HEK293 (cell line): ENCODE data around the gene BIRC3.

Experiments used
- CTCF ChIA-PET: fragments of 350-600 bp; formaldehyde crosslinking; extraction: SDS; loops from one replicate; lab custom pipeline; 2021; ENCODE audit warnings: antibody characterized with exemption; lab: Yijun Ruan, JAX
- POLR2A ChIA-PET: fragments of 300-600 bp; formaldehyde crosslinking; extraction: SDS; loops from one replicate; lab custom pipeline; 2020; ENCODE audit warnings: antibody characterized with exemption, inconsistent platforms; lab: Yijun Ruan, JAX
- H3K27ac ChIP-seq: fragments of 200-500 bp; sonication (Bioruptor generic); 2 replicates; pipeline ENCODE4 v1.5.1; 2014; ENCODE audit warnings: low read depth, low read length, control low read depth, inconsistent platforms; ENCODE audit errors: extremely low read depth
- H3K36me3 ChIP-seq, 2 experiments: fragments of 200-500 bp in 1 of 2; sonication (Bioruptor generic) in 1 of 2; 1 replicate in 1 of 2; 2 replicates in 1 of 2; pipeline ENCODE4 v1.5.1; 2014 to 2017; ENCODE audit warnings: inconsistent platforms in 2 of 2, low read length in 2 of 2; ENCODE audit not compliant: control insufficient read depth in 2 of 2, insufficient read depth in 1 of 2
- H3K4me1 ChIP-seq: fragments of 200-500 bp; sonication (Bioruptor generic); 2 replicates; pipeline ENCODE4 v1.5.1; 2014; ENCODE audit warnings: mild to moderate bottlenecking, low read length, inconsistent platforms; ENCODE audit not compliant: control insufficient read depth, insufficient read depth
- H3K4me3 ChIP-seq: 2 replicates; pipeline ENCODE4 v1.5.1; 2011; ENCODE audit warnings: low read depth, mild to moderate bottlenecking, control low read depth, low read length, moderate library complexity
- H3K9me3 ChIP-seq: fragments of 200-500 bp; sonication (Bioruptor generic); 2 replicates; pipeline ENCODE4 v1.5.1; 2014; ENCODE audit warnings: low read depth, low read length, inconsistent platforms; ENCODE audit not compliant: control insufficient read depth, insufficient read depth
- ATF2 ChIP-seq: fragments of 450-650 bp; formaldehyde crosslinking; IDR thresholded peaks from 2 replicates; pipeline ENCODE4 v1.5.1; 2016; ENCODE audit warnings: missing biosample characterization, missing genetic modification characterization, low read depth
- FEZF1 ChIP-seq: fragments of 450-650 bp; formaldehyde crosslinking; IDR thresholded peaks from 2 replicates; pipeline ENCODE4 v1.5.1; 2016; ENCODE audit warnings: missing biosample characterization, missing genetic modification characterization
- GFI1B ChIP-seq: fragments of 450-650 bp; formaldehyde crosslinking; IDR thresholded peaks from 2 replicates; pipeline ENCODE4 v1.5.1; 2016; ENCODE audit warnings: missing biosample characterization, missing genetic modification characterization
- HOXC10 ChIP-seq: sonication (generic); formaldehyde crosslinking; IDR thresholded peaks from 2 replicates; pipeline ENCODE4 v1.8.1; 2023; ENCODE audit warnings: mild to moderate bottlenecking, missing genetic modification reagents
- KLF10 ChIP-seq: fragments of 450-650 bp; IDR thresholded peaks from 2 replicates; pipeline ENCODE4 v1.5.1; 2018; ENCODE audit warnings: missing biosample characterization, mild to moderate bottlenecking, missing genetic modification characterization
- KLF17 ChIP-seq: fragments of 450-650 bp; formaldehyde crosslinking; IDR thresholded peaks from 2 replicates; pipeline ENCODE4 v1.5.1; 2016; ENCODE audit warnings: missing biosample characterization, missing genetic modification characterization
- PRDM1 ChIP-seq: fragments of 450-650 bp; formaldehyde crosslinking; IDR thresholded peaks from 2 replicates; pipeline ENCODE4; 2016; ENCODE audit warnings: missing biosample characterization, missing genetic modification characterization
- ZBTB11 ChIP-seq: fragments of 450-650 bp; formaldehyde crosslinking; conservative IDR thresholded peaks from 2 replicates; pipeline ENCODE4 v1.5.1; 2016; ENCODE audit warnings: low read depth, missing biosample characterization, missing genetic modification characterization
- ZBTB21 ChIP-seq: fragments of 450-650 bp; formaldehyde crosslinking; IDR thresholded peaks from 2 replicates; pipeline ENCODE4 v1.5.1; 2017; ENCODE audit warnings: missing biosample characterization, missing genetic modification characterization
- ZBTB26 ChIP-seq: fragments of 450-650 bp; formaldehyde crosslinking; optimal IDR thresholded peaks from 2 replicates; pipeline ENCODE3; 2016; ENCODE audit warnings: missing biosample characterization, mild to moderate bottlenecking, missing genetic modification characterization
- ZBTB44 ChIP-seq: fragments of 450-650 bp; IDR thresholded peaks from 2 replicates; pipeline ENCODE4 v1.5.1; 2018; ENCODE audit warnings: missing biosample characterization, mild to moderate bottlenecking, missing genetic modification characterization
- ZFP3 ChIP-seq: fragments of 450-650 bp; formaldehyde crosslinking; IDR thresholded peaks from 2 replicates; pipeline ENCODE4 v1.5.1; 2016; ENCODE audit warnings: low read depth, missing biosample characterization, missing genetic modification characterization
- ZNF133 ChIP-seq: fragments of 450-650 bp; formaldehyde crosslinking; IDR thresholded peaks from 2 replicates; pipeline ENCODE4 v1.5.1; 2016; ENCODE audit warnings: missing biosample characterization, missing genetic modification characterization
- ZNF155 ChIP-seq: fragments of 450-650 bp; formaldehyde crosslinking; IDR thresholded peaks from 2 replicates; pipeline ENCODE4 v1.5.1; 2016; ENCODE audit warnings: missing biosample characterization, missing genetic modification characterization
- ZNF169 ChIP-seq: fragments of 450-650 bp; formaldehyde crosslinking; IDR thresholded peaks from 2 replicates; pipeline ENCODE4 v1.5.1; 2016; ENCODE audit warnings: missing biosample characterization, missing genetic modification characterization
- ZNF394 ChIP-seq: fragments of 450-650 bp; formaldehyde crosslinking; IDR thresholded peaks from 2 replicates; pipeline ENCODE4 v1.5.1; 2016; ENCODE audit warnings: missing biosample characterization, missing genetic modification characterization, mild to moderate bottlenecking, moderate library complexity, borderline replicate concordance
- ZNF449 ChIP-seq: fragments of 450-650 bp; formaldehyde crosslinking; IDR thresholded peaks from 2 replicates; pipeline ENCODE4 v1.5.1; 2017; ENCODE audit warnings: missing biosample characterization, mild to moderate bottlenecking, missing genetic modification characterization, moderate library complexity
- ZNF548 ChIP-seq: fragments of 450-650 bp; formaldehyde crosslinking; IDR thresholded peaks from 2 replicates; pipeline ENCODE4 v1.5.1; 2016; ENCODE audit warnings: missing biosample characterization, missing genetic modification characterization
- ZNF654 ChIP-seq: fragments of 450-650 bp; formaldehyde crosslinking; IDR thresholded peaks from 2 replicates; pipeline ENCODE4 v1.5.1; 2016; ENCODE audit warnings: low read depth, missing biosample characterization, missing genetic modification characterization
- ZNF785 ChIP-seq: fragments of 450-650 bp; formaldehyde crosslinking; IDR thresholded peaks from 2 replicates; pipeline ENCODE4 v1.5.1; 2016; ENCODE audit warnings: missing biosample characterization, missing genetic modification characterization
- ZNF792 ChIP-seq: fragments of 450-650 bp; formaldehyde crosslinking; IDR thresholded peaks from 2 replicates; pipeline ENCODE4 v1.5.1; 2016; ENCODE audit warnings: missing biosample characterization, missing genetic modification characterization

The BIRC3 gene

GRCh38 chr11:102292933-102293332 lies 24.4 kb upstream of the BIRC3 start:
- POLR2A ChIA-PET, result no interaction called here
- Histone ChIP-seq H3K27ac (no peak overlapping the region), H3K4me1 (no peaks in the 10 kb centered on the region), H3K36me3 (no peaks in the 10 kb centered on the region), H3K4me3 (no peak overlapping the region), H3K9me3 (no peaks in the 10 kb centered on the region)
- TF ChIP-seq ZBTB11 (no peak), ZNF133 (no peak), ATF2 (tag by site-specific recombination) (no peak), ZNF785 (tag by site-specific recombination) (no peak), GFI1B (tag by site-specific recombination) (no peak), ZNF169 (tag by site-specific recombination) (no peak), KLF10 (tag by site-specific recombination) (no peak), ZNF394 (tag by site-specific recombination) (no peak)
- CTCF ChIA-PET, result interaction anchor here (0.8 to 3.7 kb wide), 17 partner anchors 11 to 430 kb away, joined by 3 to 24 read pairs (median 6); no protein-coding TSS in a partner anchor

- POLR2A ChIA-PET, result interaction anchor here (0.7 kb wide), 1 partner anchor 61 kb away, joined by 5 read pairs; no protein-coding TSS in a partner anchor
- CTCF ChIA-PET, result interaction anchor here (0.5 to 3.7 kb wide), 29 partner anchors 10 to 651 kb away, joined by 3 to 24 read pairs (median 5); no protein-coding TSS in a partner anchor
- Histone ChIP-seq H3K4me1 (no peaks in the 10 kb centered on the region), H3K9me3 (no peaks in the 10 kb centered on the region), H3K36me3 (no peaks in the 10 kb centered on the region), H3K4me3 (no peak overlapping the region), H3K27ac (no peak overlapping the region)
- TF ChIP-seq ZNF654 (tag by site-specific recombination) (peak; percentile 17; the same call in 1 of the 2 replicates), ZNF155 (tag by site-specific recombination) (no peak), KLF17 (no peak), ZBTB21 (no peak)
Observed at GRCh38 chr11:102293873-102294601, 23.2 kb upstream of the BIRC3 start.

GRCh38 chr11:102295045-102295444 lies 22.2 kb upstream of the BIRC3 start:
- Histone ChIP-seq H3K4me1 (no peaks in the 10 kb centered on the region), H3K36me3 (no peaks in the 10 kb centered on the region), H3K27ac (no peak overlapping the region), H3K9me3 (no peaks in the 10 kb centered on the region), H3K4me3 (no peak overlapping the region)
- CTCF ChIA-PET, result interaction anchor here (0.6 to 3.7 kb wide), 12 partner anchors 11 to 371 kb away, joined by 3 to 24 read pairs (median 10); no protein-coding TSS in a partner anchor
- POLR2A ChIA-PET, result no interaction called here
- TF ChIP-seq FEZF1 (tag by site-specific recombination), result no peak
- TF ChIP-seq ZBTB44 (tag by site-specific recombination), result no peak
- TF ChIP-seq ZNF449 (tag by site-specific recombination), result no peak
- no peak for TF ChIP-seq ZBTB26 (tag by site-specific recombination)
- TF ChIP-seq PRDM1 (tag by site-specific recombination), result no peak
- TF ChIP-seq HOXC10 (CRISPR knock-in tag), result no peak
- TF ChIP-seq ZNF792, result no peak
- TF ChIP-seq ZNF548 (tag by site-specific recombination), result no peak
- no peak for TF ChIP-seq ZFP3 (tag by site-specific recombination)
